ENCODE data around the gene ARID3A.

The ARID3A gene

GRCh38 chr19:1015782-1016646 is 90.2 kb downstream of the ARID3A start:
- Histone ChIP-seq H3K36me3 (ENCODE audit: insufficient read depth) (no peaks in the 10 kb centered on the region), H3K9ac (no peak overlapping the region), H4K20me1 (ENCODE audit: insufficient read depth) (peaks cover 14% of the 10 kb centered on the region), H3K27ac (no peak overlapping the region), H3K4me1 (ENCODE audit: low read depth, poor library complexity, severe bottlenecking) (peaks cover 17% of the 10 kb centered on the region), H3K79me2 (ENCODE audit: insufficient read depth, low read depth) (peaks cover 60% of the 10 kb centered on the region), H3K27me3 (ENCODE audit: insufficient read depth, low read depth) (no peaks in the 10 kb centered on the region), H3K4me2 (no peak overlapping the region), H3K4me3 (IDR thresholded peaks at IDR 0.05; ENCODE audit: insufficient read depth, low read depth, low read length) (no peak overlapping the region), H2AFZ (ENCODE audit: low read depth) (no peak overlapping the region)
- TF ChIP-seq CTCF (conservative IDR thresholded peaks at IDR 0.05; ENCODE audit: low read depth, low read length) = no peak

GRCh38 chr19:1016647-1017114 is 90.8 kb downstream of the ARID3A start:
- Histone ChIP-seq H3K4me1 (ENCODE audit: low read depth, poor library complexity, severe bottlenecking) (peaks cover 19% of the 10 kb centered on the region), H2AFZ (ENCODE audit: low read depth) (no peak overlapping the region), H3K27ac (no peak overlapping the region), H3K79me2 (ENCODE audit: insufficient read depth, low read depth) (peaks cover 60% of the 10 kb centered on the region), H3K4me2 (no peak overlapping the region), H3K36me3 (ENCODE audit: insufficient read depth) (no peaks in the 10 kb centered on the region), H3K9ac (no peak overlapping the region), H3K27me3 (ENCODE audit: insufficient read depth, low read depth) (no peaks in the 10 kb centered on the region), H3K4me3 (IDR thresholded peaks at IDR 0.05; ENCODE audit: insufficient read depth, low read depth, low read length) (no peak overlapping the region), H4K20me1 (ENCODE audit: insufficient read depth) (peaks cover 14% of the 10 kb centered on the region)
- TF ChIP-seq CTCF (conservative IDR thresholded peaks at IDR 0.05; ENCODE audit: low read depth, low read length) = no peak

GRCh38 chr19:1017115-1017905 is 91.5 kb downstream of the ARID3A start:
- H3K4me1 ChIP-seq (ENCODE audit: low read depth, poor library complexity, severe bottlenecking) = peaks cover 22% of the 10 kb centered on the region
- no peak for TF ChIP-seq CTCF (conservative IDR thresholded peaks at IDR 0.05; ENCODE audit: low read depth, low read length)
- H3K9ac ChIP-seq = no peak overlapping the region
- H3K27me3 ChIP-seq (ENCODE audit: insufficient read depth, low read depth) = no peaks in the 10 kb centered on the region
- peaks cover 14% of the 10 kb centered on the region for H4K20me1 ChIP-seq (ENCODE audit: insufficient read depth)
- no peak overlapping the region for H3K27ac ChIP-seq
- no peak overlapping the region for H2AFZ ChIP-seq (ENCODE audit: low read depth)
- H3K4me3 ChIP-seq (IDR thresholded peaks at IDR 0.05; ENCODE audit: insufficient read depth, low read depth, low read length) = no peak overlapping the region
- H3K4me2 ChIP-seq = no peak overlapping the region
- no peaks in the 10 kb centered on the region for H3K36me3 ChIP-seq (ENCODE audit: insufficient read depth)
- H3K79me2 ChIP-seq (ENCODE audit: insufficient read depth, low read depth) = peaks cover 60% of the 10 kb centered on the region

- peaks cover 60% of the 10 kb centered on the region for H3K79me2 ChIP-seq (ENCODE audit: insufficient read depth, low read depth)
- H3K4me2 ChIP-seq = no peak overlapping the region
- H2AFZ ChIP-seq (ENCODE audit: low read depth) = no peak overlapping the region
- H3K9ac ChIP-seq = no peak overlapping the region
- no peak for TF ChIP-seq CTCF (conservative IDR thresholded peaks at IDR 0.05; ENCODE audit: low read depth, low read length)
- peaks cover 14% of the 10 kb centered on the region for H4K20me1 ChIP-seq (ENCODE audit: insufficient read depth)
- no peaks in the 10 kb centered on the region for H3K27me3 ChIP-seq (ENCODE audit: insufficient read depth, low read depth)
- peaks cover 22% of the 10 kb centered on the region for H3K4me1 ChIP-seq (ENCODE audit: low read depth, poor library complexity, severe bottlenecking)
- no peaks in the 10 kb centered on the region for H3K36me3 ChIP-seq (ENCODE audit: insufficient read depth)
- no peak overlapping the region for H3K27ac ChIP-seq
- no peak overlapping the region for H3K4me3 ChIP-seq (IDR thresholded peaks at IDR 0.05; ENCODE audit: insufficient read depth, low read depth, low read length)
Observed at GRCh38 chr19:1017906-1018305, 92.1 kb downstream of the ARID3A start.

Measured in KMS-11 (cell line).